Lower leg skin (tissue), 3 donors: ENCODE results near the gene GATA5.

Source experiments
- CTCF ChIP-seq, 3 donors: fragments of 450-650 bp; IDR thresholded peaks; one replicate each; pipeline ENCODE4 v1.5.1; 2016; ENCODE audit warnings: antibody characterized with exemption in 3 of 3, mild to moderate bottlenecking in 3 of 3, moderate library complexity in 2 of 3
- POLR2A ChIP-seq, 2 donors: fragments of 450-650 bp; IDR thresholded peaks; one replicate each; pipeline ENCODE4 v1.6.1; 2016 to 2017; ENCODE audit warnings: antibody characterized with exemption in 2 of 2, mild to moderate bottlenecking in 1 of 2, moderate library complexity in 1 of 2

GRCh38 chr20:62479656-62480055, 3.9 kb upstream of the GATA5 start:
- TF ChIP-seq CTCF (IDR thresholded peaks at IDR 0.05) (no peak), POLR2A (IDR thresholded peaks at IDR 0.05) (no peak)
